ENCODE results near the gene PRSS3.
A peak's percentile ranks its signal among the peaks of the same experiment; 100 is the strongest.
"Not testable (repeated sequence)": the region's sequence is repeated elsewhere in the genome, so short reads cannot be mapped to it uniquely, and the experiment has no call there.

Gene PRSS3

GRCh38 chr9:33835625-33836260, 40.4 kb downstream of the PRSS3 start:
- no peak overlapping the region for H3K4me3 Mint-ChIP-seq
- DNase-seq (ENCODE audit: low spot score in 2 of 2) (no peak), ATAC-seq (replicated peaks; ENCODE audit: extremely low read depth, poor library complexity, severe bottlenecking) (no peak)
- H3K27me3 Mint-ChIP-seq, result no peaks in the 10 kb centered on the region
- H3K4me1 Mint-ChIP-seq, result peaks cover 34% of the 10 kb centered on the region
- H3K36me3 Mint-ChIP-seq (ENCODE audit: insufficient read depth), result peaks cover 5% of the 10 kb centered on the region
- H3K9me3 Mint-ChIP-seq, result no peaks in the 10 kb centered on the region
- H3K27ac Mint-ChIP-seq (ENCODE audit: low read depth), result peak overlapping the region; percentile 41

- not testable (repeated sequence) for DNase-seq (ENCODE audit: low spot score in 2 of 2); H3K36me3 Mint-ChIP-seq (ENCODE audit: insufficient read depth); H3K9me3 Mint-ChIP-seq; H3K4me3 Mint-ChIP-seq; H3K27me3 Mint-ChIP-seq; H3K27ac Mint-ChIP-seq (ENCODE audit: low read depth); ATAC-seq (replicated peaks; ENCODE audit: extremely low read depth, poor library complexity, severe bottlenecking)
- peaks cover 34% of the 10 kb centered on the region for H3K4me1 Mint-ChIP-seq
Measured at GRCh38 chr9:33836261-33836660, 40.9 kb downstream of the PRSS3 start.

- Mint-ChIP-seq H3K27ac (ENCODE audit: low read depth) (peak overlapping the region; percentile 61), H3K4me3 (no peak overlapping the region), H3K9me3 (no peaks in the 10 kb centered on the region), H3K36me3 (ENCODE audit: insufficient read depth) (peaks cover 3% of the 10 kb centered on the region), H3K27me3 (no peaks in the 10 kb centered on the region), H3K4me1 (peaks cover 43% of the 10 kb centered on the region)
- DNase-seq (ENCODE audit: low spot score in 2 of 2), result no peak
- no peak for ATAC-seq (replicated peaks; ENCODE audit: extremely low read depth, poor library complexity, severe bottlenecking)
Measured at GRCh38 chr9:33837138-33837537, 41.8 kb downstream of the PRSS3 start.

- H3K27ac Mint-ChIP-seq (ENCODE audit: low read depth), result peak overlapping the region; percentile 70
- H3K36me3 Mint-ChIP-seq (ENCODE audit: insufficient read depth), result peaks cover 2% of the 10 kb centered on the region
- no peak overlapping the region for H3K4me3 Mint-ChIP-seq
- no peak for DNase-seq (ENCODE audit: low spot score in 2 of 2)
- H3K9me3 Mint-ChIP-seq, result no peaks in the 10 kb centered on the region
- ATAC-seq (replicated peaks; ENCODE audit: extremely low read depth, poor library complexity, severe bottlenecking), result no peak
- no peaks in the 10 kb centered on the region for H3K27me3 Mint-ChIP-seq
- H3K4me1 Mint-ChIP-seq, result peaks cover 46% of the 10 kb centered on the region
Measured at GRCh38 chr9:33840381-33840780, 45.0 kb downstream of the PRSS3 start.

GRCh38 chr9:33843312-33843961, 48.1 kb downstream of the PRSS3 start:
- peaks cover 46% of the 10 kb centered on the region for H3K4me1 Mint-ChIP-seq
- H3K27ac Mint-ChIP-seq (ENCODE audit: low read depth), result no peak overlapping the region
- no peaks in the 10 kb centered on the region for H3K27me3 Mint-ChIP-seq
- ATAC-seq (replicated peaks; ENCODE audit: extremely low read depth, poor library complexity, severe bottlenecking) (no peak), DNase-seq (ENCODE audit: low spot score in 2 of 2) (no peak)
- no peak overlapping the region for H3K4me3 Mint-ChIP-seq
- peaks cover 3% of the 10 kb centered on the region for H3K36me3 Mint-ChIP-seq (ENCODE audit: insufficient read depth)
- H3K9me3 Mint-ChIP-seq, result no peaks in the 10 kb centered on the region

- Mint-ChIP-seq H3K27ac (ENCODE audit: low read depth) (no peak overlapping the region), H3K9me3 (no peaks in the 10 kb centered on the region), H3K36me3 (ENCODE audit: insufficient read depth) (peaks cover 3% of the 10 kb centered on the region), H3K4me3 (no peak overlapping the region), H3K27me3 (no peaks in the 10 kb centered on the region), H3K4me1 (peaks cover 38% of the 10 kb centered on the region)
- no peak for ATAC-seq (replicated peaks; ENCODE audit: extremely low read depth, poor library complexity, severe bottlenecking)
- no peak for DNase-seq (ENCODE audit: low spot score in 2 of 2)
Measured at GRCh38 chr9:33846231-33846630, 50.9 kb downstream of the PRSS3 start.

- peaks cover 22% of the 10 kb centered on the region for H3K4me1 Mint-ChIP-seq
- H3K27me3 Mint-ChIP-seq; ATAC-seq (replicated peaks; ENCODE audit: extremely low read depth, poor library complexity, severe bottlenecking); DNase-seq (ENCODE audit: low spot score in 2 of 2); H3K4me3 Mint-ChIP-seq; H3K9me3 Mint-ChIP-seq; H3K36me3 Mint-ChIP-seq (ENCODE audit: insufficient read depth): not testable (repeated sequence)
- peak overlapping the region; percentile 52 for H3K27ac Mint-ChIP-seq (ENCODE audit: low read depth)
Measured at GRCh38 chr9:33847894-33848205, 52.5 kb downstream of the PRSS3 start.
